Tibial nerve (tissue), 4 donors: ENCODE results near the gene P2RY14.

ENCODE experiments used
- CTCF ChIP-seq, 5 experiments: fragments of 200-600 bp in 3 of 5; fragments of 450-650 bp in 2 of 5; sonication (generic) in 3 of 5; IDR thresholded peaks; one replicate each; pipeline ENCODE4 v1.5.1; 2016 to 2019; ENCODE audit warnings: antibody characterized with exemption in 5 of 5, mild to moderate bottlenecking in 3 of 5, moderate library complexity in 2 of 5
- EP300 ChIP-seq, 2 donors: sonication (generic); formaldehyde crosslinking; IDR thresholded peaks; one replicate each; pipeline ENCODE4 v1.6.1; 2017; ENCODE audit warnings: antibody characterized with exemption in 2 of 2, mild to moderate bottlenecking in 1 of 2
- POLR2A ChIP-seq, 2 donors: fragments of 450-650 bp; IDR thresholded peaks; one replicate each; pipeline ENCODE4 v1.6.1; 2017; ENCODE audit warnings: antibody characterized with exemption in 2 of 2, mild to moderate bottlenecking in 2 of 2, moderate library complexity in 2 of 2

GRCh38 chr3:151264605-151265004, 13.7 kb downstream of the P2RY14 start:
- TF ChIP-seq EP300 (IDR thresholded peaks at IDR 0.05) (no peak), CTCF (IDR thresholded peaks at IDR 0.05) (no peak), POLR2A (IDR thresholded peaks at IDR 0.05) (no peak)
